Adrenal gland (tissue), 5 donors: ENCODE data around the gene SACS.

Source experiments
- POLR2A ChIP-seq, 2 donors: fragments of 450-650 bp; IDR thresholded peaks; one replicate each; pipeline ENCODE4 v1.6.1; 2017; ENCODE audit warnings: antibody characterized with exemption in 2 of 2, mild to moderate bottlenecking in 2 of 2, moderate library complexity in 1 of 2
- TF ChIP-seq, protein P1 (sequence below), 6 experiments: fragments of 450-650 bp in 4 of 6; fragments of 200-600 bp in 2 of 6; sonication (generic) in 1 of 6; IDR thresholded peaks; 1 replicate in 5 of 6; 2 replicates in 1 of 6; pipeline versions ENCODE4 v1.5.1 to v1.8.0; 2016 to 2021; ENCODE audit warnings: antibody characterized with exemption in 6 of 6, mild to moderate bottlenecking in 2 of 6, moderate library complexity in 1 of 6
- donor health status: DM: no; HTN: no; CAD: no.

GRCh38 chr13:23354520-23354919 lies 79.0 kb downstream of the SACS start:
- no peak for TF ChIP-seq POLR2A (IDR thresholded peaks at IDR 0.05)
- TF ChIP-seq, protein P1, sequence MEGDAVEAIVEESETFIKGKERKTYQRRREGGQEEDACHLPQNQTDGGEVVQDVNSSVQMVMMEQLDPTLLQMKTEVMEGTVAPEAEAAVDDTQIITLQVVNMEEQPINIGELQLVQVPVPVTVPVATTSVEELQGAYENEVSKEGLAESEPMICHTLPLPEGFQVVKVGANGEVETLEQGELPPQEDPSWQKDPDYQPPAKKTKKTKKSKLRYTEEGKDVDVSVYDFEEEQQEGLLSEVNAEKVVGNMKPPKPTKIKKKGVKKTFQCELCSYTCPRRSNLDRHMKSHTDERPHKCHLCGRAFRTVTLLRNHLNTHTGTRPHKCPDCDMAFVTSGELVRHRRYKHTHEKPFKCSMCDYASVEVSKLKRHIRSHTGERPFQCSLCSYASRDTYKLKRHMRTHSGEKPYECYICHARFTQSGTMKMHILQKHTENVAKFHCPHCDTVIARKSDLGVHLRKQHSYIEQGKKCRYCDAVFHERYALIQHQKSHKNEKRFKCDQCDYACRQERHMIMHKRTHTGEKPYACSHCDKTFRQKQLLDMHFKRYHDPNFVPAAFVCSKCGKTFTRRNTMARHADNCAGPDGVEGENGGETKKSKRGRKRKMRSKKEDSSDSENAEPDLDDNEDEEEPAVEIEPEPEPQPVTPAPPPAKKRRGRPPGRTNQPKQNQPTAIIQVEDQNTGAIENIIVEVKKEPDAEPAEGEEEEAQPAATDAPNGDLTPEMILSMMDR (IDR thresholded peaks at IDR 0.05): no peak
